B cell (primary cell): Measurements from ENCODE around the gene UBXN7. TPM values are rescaled to one million over a fixed set of nuclear protein-coding genes. Genes with fewer than 3 reads are reported as not detected.

ENCODE experiments used
- ATAC-seq: fragments of 200-7000 bp; cut with Tn5 transposase; one replicate; pipeline ENCODE4 v1.10.0; 2021; ENCODE audit warnings: low read depth, mild to moderate bottlenecking, moderate number of reproducible peaks, moderate library complexity
- CTCF ChIA-PET: fragments of 350-600 bp; sonication (Branson Sonifier 250); formaldehyde crosslinking; loops from one replicate; lab custom pipeline; 2021; ENCODE audit warnings: antibody characterized with exemption, inconsistent platforms; lab: Charles Lee
- POLR2A ChIA-PET: fragments of 350-600 bp; sonication (Branson Sonifier 250); formaldehyde crosslinking; loops from one replicate; lab custom pipeline; 2021; ENCODE audit warnings: antibody characterized with exemption; lab: Charles Lee
- DNase-seq: peaks from one replicate; pipeline ENCODE4 v3.0.0; 2013
- H2AFZ ChIP-seq: 2 replicates; pipeline ENCODE4 v1.6.1; 2012; ENCODE audit warnings: mild to moderate bottlenecking, low read depth, low read length; ENCODE audit not compliant: insufficient read depth, poor library complexity, severe bottlenecking
- H3K27ac ChIP-seq, 2 donors: 1 replicate in 1 of 2; 2 replicates in 1 of 2; pipeline ENCODE4 v1.5.1; 2012 to 2013; ENCODE audit warnings: low read length in 2 of 2, mild to moderate bottlenecking in 2 of 2, moderate library complexity in 1 of 2
- H3K27me3 ChIP-seq, 4 experiments: fragments of 200-600 bp in 1 of 4; sonication (generic) in 1 of 4; replicated peaks in 1 of 4; 1 replicate in 2 of 4; 2 replicates in 2 of 4; pipeline versions ENCODE4 v1.6.1 to v1.7.0; 2013 to 2016; ENCODE audit warnings: low read length in 3 of 4, mild to moderate bottlenecking in 2 of 4, mixed read lengths in 1 of 4, moderate library complexity in 1 of 4; ENCODE audit not compliant: insufficient read depth in 4 of 4, control insufficient read depth in 3 of 4; ENCODE audit errors: control extremely low read depth in 1 of 4
- H3K36me3 ChIP-seq, 2 experiments: replicated peaks in 1 of 2; 1 replicate in 1 of 2; 2 replicates in 1 of 2; pipeline versions ENCODE4 v1.6.1 to v1.7.1; 2013; ENCODE audit warnings: low read length in 1 of 2; ENCODE audit not compliant: insufficient read depth in 2 of 2, control insufficient read depth in 1 of 2; ENCODE audit errors: control extremely low read depth in 1 of 2, extremely low read depth in 1 of 2
- H3K4me1 ChIP-seq, 2 donors: fragments of 200-600 bp in 1 of 2; sonication (generic) in 1 of 2; 1 replicate in 1 of 2; 2 replicates in 1 of 2; pipeline versions ENCODE4 v1.5.1 to v1.6.1; 2013 to 2017; ENCODE audit warnings: low read length in 2 of 2; ENCODE audit not compliant: control insufficient read depth in 2 of 2, insufficient read depth in 2 of 2
- H3K4me2 ChIP-seq: replicated peaks from 2 replicates; pipeline ENCODE3; 2012; ENCODE audit warnings: mild to moderate bottlenecking, low read depth, low read length; ENCODE audit not compliant: poor library complexity, severe bottlenecking
- H3K4me3 ChIP-seq, 5 experiments: fragments of 200-600 bp in 1 of 5; sonication (generic) in 1 of 5; 1 replicate in 3 of 5; 2 replicates in 2 of 5; pipeline versions ENCODE4 v1.5.1 to v1.7.0; 2011 to 2016; ENCODE audit warnings: low read length in 4 of 5, mild to moderate bottlenecking in 4 of 5, low read depth in 2 of 5, control low read depth in 1 of 5, moderate library complexity in 1 of 5; ENCODE audit not compliant: insufficient read depth in 1 of 5; ENCODE audit errors: control extremely low read depth in 1 of 5, extremely low read depth in 1 of 5
- H3K79me2 ChIP-seq: fragments of 200-600 bp; sonication (generic); one replicate; pipeline ENCODE4 v1.6.0; 2016; ENCODE audit warnings: low read length; ENCODE audit not compliant: control insufficient read depth, insufficient read depth
- H3K9ac ChIP-seq: fragments of 200-600 bp; sonication (generic); 2 replicates; pipeline ENCODE4 v1.6.1; 2017; ENCODE audit warnings: mild to moderate bottlenecking, low read length, moderate library complexity
- H3K9me3 ChIP-seq, 3 donors: one replicate each; pipeline versions ENCODE4 v1.6.1 to v1.7.1; 2013; ENCODE audit warnings: low read length in 2 of 3; ENCODE audit not compliant: control insufficient read depth in 2 of 3, insufficient read depth in 1 of 3; ENCODE audit errors: control extremely low read depth in 1 of 3
- H4K20me1 ChIP-seq: 2 replicates; pipeline ENCODE4 v1.6.0; 2012; ENCODE audit warnings: mild to moderate bottlenecking, low read length; ENCODE audit not compliant: insufficient read depth, control insufficient read depth, poor library complexity, severe bottlenecking
- H3K27ac Mint-ChIP-seq: one replicate; pipeline ENCODE4 v1.8.0; 2021; ENCODE audit warnings: mixed read lengths
- H3K27me3 Mint-ChIP-seq: one replicate; pipeline ENCODE4 v1.8.0; 2021; ENCODE audit warnings: mixed read lengths
- H3K4me1 Mint-ChIP-seq: one replicate; pipeline ENCODE4 v1.8.0; 2021; ENCODE audit warnings: mixed read lengths
- H3K4me3 Mint-ChIP-seq: one replicate; pipeline ENCODE4 v1.8.0; 2021; ENCODE audit warnings: mixed read lengths
- H3K9me3 Mint-ChIP-seq: one replicate; pipeline ENCODE4 v1.8.0; 2022; ENCODE audit warnings: mixed read lengths; ENCODE audit not compliant: insufficient read depth
- CTCF ChIP-seq: fragments of 200-600 bp; IDR thresholded peaks from one replicate; pipeline ENCODE4 v1.8.0; 2022; ENCODE audit warnings: antibody characterized with exemption, mild to moderate bottlenecking
- EZH2 ChIP-seq: IDR thresholded peaks from 2 replicates; pipeline ENCODE4 v1.6.1; 2012; ENCODE audit warnings: borderline replicate concordance, low read depth, mild to moderate bottlenecking, moderate library complexity, low read length; ENCODE audit not compliant: insufficient read depth, poor library complexity, severe bottlenecking
- WGBS: methylation state at CpG from one replicate; pipeline ENCODE4 v1.1.5; 2013; ENCODE audit warnings: missing lambda C conversion rate; ENCODE audit not compliant: insufficient coverage; 5-methylcytosine and 5-hydroxymethylcytosine counted together
- intact Hi-C: fragments of 100-400 bp; cut with micrococcal nuclease; formaldehyde crosslinking; loops from one replicate; pipeline ENCODE4 v1.10.0; 2022
- polyA plus RNA-seq: library from polyadenylated mRNA; depleted of rRNA; stranded (reverse); fragments of >200 nt; gene quantifications from 2 replicates; pipeline ENCODE4 v1.2.3, GENCODE V29; 2012
- total RNA-seq, 2 donors: library from RNA; stranded (reverse); fragments of 120-200 nt in 1 of 2; gene quantifications; 1 replicate in 1 of 2; 2 replicates in 1 of 2; pipeline versions ENCODE4 v1.2.3 to v1.2.4, GENCODE V29; 2013 to 2022

Gene UBXN7
- total and polyA plus RNA-seq, 2 donors (not counting 1 experiment from before 2014, with no cell fraction given): 7.4 to 107 TPM

GRCh38 chr3:196444500-196444894, 12.3 kb upstream of the UBXN7 start:
- TF ChIP-seq EZH2: no peak
- no peak for TF ChIP-seq CTCF
- Histone ChIP-seq H3K4me2 (no peak overlapping the region), H2AFZ (no peak overlapping the region), H3K27me3 (no peaks in the 10 kb centered on the region), H3K36me3 (no peaks in the 10 kb centered on the region), H3K79me2 (no peaks in the 10 kb centered on the region), H3K4me1 (no peaks in the 10 kb centered on the region), H4K20me1 (no peaks in the 10 kb centered on the region), H3K9me3 (no peaks in the 10 kb centered on the region), H3K9ac (no peak overlapping the region), H3K4me3 (no peak overlapping the region), H3K27ac (no peak overlapping the region)
- Mint-ChIP-seq H3K27me3 (no peaks in the 10 kb centered on the region), H3K9me3 (no peaks in the 10 kb centered on the region), H3K4me1 (peaks cover 17% of the 10 kb centered on the region), H3K27ac (no peak overlapping the region), H3K4me3 (no peak overlapping the region)
- ATAC-seq: no peak
- ChIA-PET POLR2A (interaction anchor here (0.6 kb wide), 1 partner anchor 64 kb away, joined by 3 read pairs; no protein-coding TSS in a partner anchor), CTCF (no interaction called here)
- DNase-seq: no peak
- no CpG with 5 or more reads among the region's 2 CpGs for WGBS
- intact Hi-C loops: no loop called here

GRCh38 chr3:196440696-196441095, 8.5 kb upstream of the UBXN7 start:
- intact Hi-C loops: no loop called here
- H3K27ac Mint-ChIP-seq: no peak overlapping the region
- WGBS: 68% methylated on average over 3 of the region's 3 CpGs

More at GRCh38 chr3:196440696-196441095, 8.5 kb upstream of the UBXN7 start:
- Mint-ChIP-seq H3K9me3 (no peaks in the 10 kb centered on the region), H3K4me3 (no peak overlapping the region), H3K27me3 (no peaks in the 10 kb centered on the region), H3K4me1 (peaks cover 19% of the 10 kb centered on the region)
- no peak for TF ChIP-seq CTCF
- TF ChIP-seq EZH2: no peak
- no peak overlapping the region for H3K4me2 ChIP-seq
- ChIA-PET CTCF (no interaction called here), POLR2A (interaction anchor here (1.0 kb wide), 1 partner anchor 17 kb away, joined by 8 read pairs; no protein-coding TSS in a partner anchor)
- H3K4me1 ChIP-seq: no peaks in the 10 kb centered on the region
- no peak overlapping the region for H3K9ac ChIP-seq
- H3K27ac ChIP-seq: no peak overlapping the region
- no peaks in the 10 kb centered on the region for H3K36me3 ChIP-seq
- no peak overlapping the region for H2AFZ ChIP-seq
- H3K4me3 ChIP-seq: no peak overlapping the region
- no peak for DNase-seq
- H3K27me3 ChIP-seq: no peaks in the 10 kb centered on the region
- ATAC-seq: no peak
- no peaks in the 10 kb centered on the region for H3K9me3 ChIP-seq
- H4K20me1 ChIP-seq: no peaks in the 10 kb centered on the region
- no peaks in the 10 kb centered on the region for H3K79me2 ChIP-seq
